H9 (cell line): Measurements from ENCODE around the gene RHBDL1. TPM values are rescaled to one million over a fixed set of nuclear protein-coding genes. Genes with fewer than 3 reads are reported as not detected.
A peak's percentile ranks its signal among the peaks of the same experiment; 100 is the strongest.

Experiments used
- DNase-seq: peaks from one replicate; pipeline ENCODE4 v3.0.0-alpha.2; 2017
- H2AFZ ChIP-seq: one replicate; pipeline ENCODE4 v1.6.1; 2013; ENCODE audit warnings: mild to moderate bottlenecking, low read length, control low read depth, moderate library complexity
- H2AK5ac ChIP-seq: 2 replicates; pipeline ENCODE4 v1.6.1; 2013; ENCODE audit warnings: low read length, control low read depth, mixed read lengths; ENCODE audit not compliant: insufficient read length
- H2BK120ac ChIP-seq: one replicate; pipeline ENCODE4 v1.6.1; 2013; ENCODE audit warnings: low read depth, mild to moderate bottlenecking, low read length, control low read depth, inconsistent platforms; ENCODE audit not compliant: poor library complexity, severe bottlenecking
- H2BK12ac ChIP-seq: 2 replicates; pipeline ENCODE4 v1.6.1; 2013; ENCODE audit warnings: low read length, control low read depth, mixed read lengths, low read depth; ENCODE audit not compliant: insufficient read length
- H2BK15ac ChIP-seq: 2 replicates; pipeline ENCODE4 v1.6.1; 2013; ENCODE audit warnings: low read depth, low read length, control low read depth
- H2BK20ac ChIP-seq: one replicate; pipeline ENCODE4 v1.6.1; 2013; ENCODE audit warnings: low read depth, mild to moderate bottlenecking, low read length, control low read depth, inconsistent platforms; ENCODE audit not compliant: poor library complexity, severe bottlenecking
- H2BK5ac ChIP-seq: 2 replicates; pipeline ENCODE4 v1.6.1; 2013; ENCODE audit warnings: low read length, control low read depth, mixed read lengths; ENCODE audit not compliant: insufficient read length
- H3K14ac ChIP-seq: 2 replicates; pipeline ENCODE4 v1.6.1; 2013; ENCODE audit warnings: low read length, control low read depth; ENCODE audit not compliant: insufficient read depth
- H3K18ac ChIP-seq: 2 replicates; pipeline ENCODE4 v1.6.1; 2013; ENCODE audit warnings: low read depth, mild to moderate bottlenecking, mixed read lengths, low read length, control low read depth; ENCODE audit not compliant: insufficient read length
- H3K23ac ChIP-seq: 2 replicates; pipeline ENCODE4 v1.6.1; 2013; ENCODE audit warnings: low read length, control low read depth, mixed read lengths, low read depth; ENCODE audit not compliant: insufficient read length
- H3K23me2 ChIP-seq: 2 replicates; pipeline ENCODE4 v1.6.1; 2013; ENCODE audit warnings: low read depth, mild to moderate bottlenecking, mixed read lengths, low read length, control low read depth; ENCODE audit not compliant: insufficient read length, poor library complexity, severe bottlenecking
- H3K27ac ChIP-seq: 2 replicates; pipeline ENCODE4 v1.5.1; 2013; ENCODE audit warnings: low read length, control low read depth, mixed read lengths, low read depth; ENCODE audit not compliant: insufficient read length
- H3K27me3 ChIP-seq: 2 replicates; pipeline ENCODE4 v1.6.1; 2013; ENCODE audit warnings: low read length, control low read depth, inconsistent platforms; ENCODE audit not compliant: insufficient read depth
- H3K4ac ChIP-seq: 2 replicates; pipeline ENCODE4 v1.6.1; 2013; ENCODE audit warnings: low read depth, mild to moderate bottlenecking, control low read depth, inconsistent platforms, low read length, moderate library complexity
- H3K4me1 ChIP-seq: 2 replicates; pipeline ENCODE4 v1.6.1; 2013; ENCODE audit warnings: low read length, control low read depth, inconsistent platforms; ENCODE audit not compliant: insufficient read depth
- H3K4me2 ChIP-seq: 2 replicates; pipeline ENCODE4 v1.6.1; 2013; ENCODE audit warnings: low read length, control low read depth, mixed read lengths; ENCODE audit not compliant: insufficient read length, insufficient read depth
- H3K56ac ChIP-seq: 2 replicates; pipeline ENCODE4 v1.6.1; 2013; ENCODE audit warnings: low read depth, mild to moderate bottlenecking, mixed read lengths, low read length, control low read depth; ENCODE audit not compliant: insufficient read length
- H3K79me1 ChIP-seq: 2 replicates; pipeline ENCODE4 v1.6.1; 2013; ENCODE audit warnings: low read depth, mild to moderate bottlenecking, moderate library complexity, low read length, control low read depth, inconsistent platforms; ENCODE audit not compliant: insufficient read depth, poor library complexity, severe bottlenecking
- H3K79me2 ChIP-seq: 2 replicates; pipeline ENCODE4 v1.6.1; 2013; ENCODE audit warnings: low read length, control low read depth, inconsistent platforms; ENCODE audit not compliant: insufficient read depth
- H3K9ac ChIP-seq: 2 replicates; pipeline ENCODE4 v1.6.1; 2013; ENCODE audit warnings: low read length, control low read depth, mixed read lengths; ENCODE audit not compliant: insufficient read length; ENCODE audit errors: extremely low read depth
- H3K9me3 ChIP-seq: one replicate; pipeline ENCODE4 v1.6.1; 2013; ENCODE audit warnings: low read depth, low read length, inconsistent platforms; ENCODE audit not compliant: control insufficient read depth
- H3T11ph ChIP-seq: one replicate; pipeline ENCODE4 v1.6.1; 2013; ENCODE audit warnings: mild to moderate bottlenecking, low read length, control low read depth, inconsistent platforms
- H4K20me1 ChIP-seq: one replicate; pipeline ENCODE4 v1.6.1; 2013; ENCODE audit not compliant: control insufficient read depth, insufficient read length, insufficient read depth
- H4K5ac ChIP-seq: 2 replicates; pipeline ENCODE4 v1.6.1; 2013; ENCODE audit warnings: low read depth, mild to moderate bottlenecking, mixed read lengths, low read length, control low read depth; ENCODE audit not compliant: insufficient read length
- H4K8ac ChIP-seq: replicated peaks from 2 replicates; pipeline ENCODE4 v1.6.1; 2013; ENCODE audit warnings: low read length, control low read depth, mixed read lengths, low read depth; ENCODE audit not compliant: insufficient read length
- H4K91ac ChIP-seq: 2 replicates; pipeline ENCODE4 v1.6.1; 2013; ENCODE audit warnings: low read depth, mild to moderate bottlenecking, moderate library complexity, mixed read lengths, low read length, control low read depth; ENCODE audit not compliant: insufficient read length
- H3K27ac Mint-ChIP-seq, 3 experiments: 2 replicates in 2 of 3; 3 replicates in 1 of 3; pipeline ENCODE4 v1.8.0; 2020 to 2021; ENCODE audit warnings: mixed read lengths in 3 of 3, mild to moderate bottlenecking in 1 of 3, moderate library complexity in 1 of 3
- H3K27me3 Mint-ChIP-seq: 2 replicates; pipeline ENCODE4 v1.8.0; 2021; ENCODE audit warnings: low read depth, mild to moderate bottlenecking, moderate library complexity, mixed read lengths
- H3K36me3 Mint-ChIP-seq, 3 experiments: 2 replicates in 2 of 3; 3 replicates in 1 of 3; pipeline ENCODE4 v1.8.0; 2020 to 2021; ENCODE audit warnings: low read depth in 3 of 3, mixed read lengths in 3 of 3; ENCODE audit not compliant: insufficient read depth in 1 of 3
- H3K4me1 Mint-ChIP-seq, 2 experiments: 2 replicates each; pipeline ENCODE4 v1.8.0; 2020; ENCODE audit warnings: mixed read lengths in 2 of 2
- H3K4me3 Mint-ChIP-seq, 2 experiments: 2 replicates in 1 of 2; 3 replicates in 1 of 2; pipeline ENCODE4 v1.8.0; 2020 to 2021; ENCODE audit warnings: mild to moderate bottlenecking in 2 of 2, mixed read lengths in 2 of 2, moderate library complexity in 1 of 2
- H3K9me3 Mint-ChIP-seq, 2 experiments: 2 replicates in 1 of 2; 3 replicates in 1 of 2; pipeline ENCODE4 v1.8.0; 2020; ENCODE audit warnings: mild to moderate bottlenecking in 2 of 2, mixed read lengths in 2 of 2, moderate library complexity in 1 of 2
- WGBS: extraction: QIAGEN DNeasy Blood & Tissue Kit; methylation state at CpG from one replicate; pipeline ENCODE4 v1.1.7; 2013; ENCODE audit warnings: missing lambda C conversion rate, low lambda C conversion rate, mixed read lengths; ENCODE audit not compliant: insufficient read length; ENCODE audit errors: extremely low coverage; 5-methylcytosine and 5-hydroxymethylcytosine counted together
- total RNA-seq: library from RNA; stranded (reverse); gene quantifications from 2 replicates; pipeline ENCODE4 v1.2.1, GENCODE V29; 2021
- TF ChIP-seq, protein P1 (sequence below): fragments of 200-600 bp; sonication (generic); conservative IDR thresholded peaks from 3 replicates; pipeline ENCODE4 v1.8.0; 2021; ENCODE audit warnings: antibody characterized with exemption, mild to moderate bottlenecking

RHBDL1 gene
- total RNA-seq, 1 experiment from 2014 or later = 7.6 TPM

GRCh38 chr16:694863-695354, 19.4 kb downstream of the RHBDL1 start:
- H3K9me3 Mint-ChIP-seq = no peaks in the 10 kb centered on the region; a peak in 1 of 5 replicates
- Histone ChIP-seq H3K18ac (no peak overlapping the region), H2AFZ (no peak overlapping the region), H3K23me2 (peaks cover 20% of the 10 kb centered on the region), H3K79me1 (no peaks in the 10 kb centered on the region), H2BK120ac (no peak overlapping the region), H3T11ph (no peak overlapping the region), H3K4me2 (peak overlapping the region; percentile 56), H3K23ac (no peak overlapping the region), H3K27ac (no peak overlapping the region), H2BK15ac (no peak overlapping the region), H3K56ac (no peak overlapping the region), H3K9ac (no peak overlapping the region), H4K20me1 (no peaks in the 10 kb centered on the region), H2AK5ac (no peak overlapping the region), H4K8ac (no peak overlapping the region), H3K79me2 (no peaks in the 10 kb centered on the region), H3K14ac (no peak overlapping the region), H2BK20ac (no peak overlapping the region), H2BK12ac (no peak overlapping the region), H3K4me1 (no peaks in the 10 kb centered on the region), H4K91ac (no peak overlapping the region), H3K27me3 (peaks cover 19% of the 10 kb centered on the region), H3K9me3 (no peaks in the 10 kb centered on the region), H4K5ac (no peak overlapping the region), H3K4ac (no peak overlapping the region), H2BK5ac (no peak overlapping the region)
- H3K27ac Mint-ChIP-seq = no peak overlapping the region
- peaks cover 87% of the 10 kb centered on the region for H3K27me3 Mint-ChIP-seq
- TF ChIP-seq, protein P1, sequence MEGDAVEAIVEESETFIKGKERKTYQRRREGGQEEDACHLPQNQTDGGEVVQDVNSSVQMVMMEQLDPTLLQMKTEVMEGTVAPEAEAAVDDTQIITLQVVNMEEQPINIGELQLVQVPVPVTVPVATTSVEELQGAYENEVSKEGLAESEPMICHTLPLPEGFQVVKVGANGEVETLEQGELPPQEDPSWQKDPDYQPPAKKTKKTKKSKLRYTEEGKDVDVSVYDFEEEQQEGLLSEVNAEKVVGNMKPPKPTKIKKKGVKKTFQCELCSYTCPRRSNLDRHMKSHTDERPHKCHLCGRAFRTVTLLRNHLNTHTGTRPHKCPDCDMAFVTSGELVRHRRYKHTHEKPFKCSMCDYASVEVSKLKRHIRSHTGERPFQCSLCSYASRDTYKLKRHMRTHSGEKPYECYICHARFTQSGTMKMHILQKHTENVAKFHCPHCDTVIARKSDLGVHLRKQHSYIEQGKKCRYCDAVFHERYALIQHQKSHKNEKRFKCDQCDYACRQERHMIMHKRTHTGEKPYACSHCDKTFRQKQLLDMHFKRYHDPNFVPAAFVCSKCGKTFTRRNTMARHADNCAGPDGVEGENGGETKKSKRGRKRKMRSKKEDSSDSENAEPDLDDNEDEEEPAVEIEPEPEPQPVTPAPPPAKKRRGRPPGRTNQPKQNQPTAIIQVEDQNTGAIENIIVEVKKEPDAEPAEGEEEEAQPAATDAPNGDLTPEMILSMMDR = no peak
- WGBS = no CpG with 5 or more reads among the region's 37 CpGs
- peak overlapping the region; percentile 49 to 70 for H3K4me3 Mint-ChIP-seq
- no peak for DNase-seq
- peaks cover 0 to 9% of the 10 kb centered on the region in 2 experiments; a peak in 2 of 4 replicates for H3K4me1 Mint-ChIP-seq
- H3K36me3 Mint-ChIP-seq = no peaks in the 10 kb centered on the region
